Stimulated activated CD8-positive, alpha-beta memory T cell treated with anti-CD3 and anti-CD28 coated beads, Interleukin-12 subunit alpha, Interleukin-12 subunit beta, amount 100 ng/mL, for 4 hours (primary cell): ENCODE measurements around the gene KLHL6.
"Not testable (repeated sequence)": the region's sequence is repeated elsewhere in the genome, so short reads cannot be mapped to it uniquely, and the experiment has no call there.

Source experiments
- DNase-seq: peaks from one replicate; pipeline ENCODE4 v3.0.0-alpha.2; 2020; ENCODE audit warnings: low read depth

The KLHL6 gene

GRCh38 chr3:183447206-183448001 is 108.1 kb downstream of the KLHL6 start:
- peak; percentile 41 for DNase-seq

GRCh38 chr3:183446838-183447205 is 108.7 kb downstream of the KLHL6 start:
- DNase-seq, result no peak

GRCh38 chr3:183444748-183445147 is 110.8 kb downstream of the KLHL6 start:
- DNase-seq, result no peak

GRCh38 chr3:183443395-183444385 is 111.8 kb downstream of the KLHL6 start:
- DNase-seq, result no peak

- no peak for DNase-seq
Observed at GRCh38 chr3:183442994-183443393, 112.5 kb downstream of the KLHL6 start.

GRCh38 chr3:183440521-183440920 is 115.0 kb downstream of the KLHL6 start:
- not testable (repeated sequence) for DNase-seq

- no peak for DNase-seq
Observed at GRCh38 chr3:183439515-183439914, 116.0 kb downstream of the KLHL6 start.

GRCh38 chr3:183438735-183439134 is 116.8 kb downstream of the KLHL6 start:
- no peak for DNase-seq

GRCh38 chr3:183437666-183438564 is 117.6 kb downstream of the KLHL6 start:
- no peak for DNase-seq
